Effector CD8-positive, alpha-beta T cell (primary cell): Measurements from ENCODE around the gene GNAS.
A peak's percentile ranks its signal among the peaks of the same experiment; 100 is the strongest.

Experiments used
- DNase-seq: peaks from one replicate; lab custom pipeline; 2025; lab: John Stamatoyannopoulos, UW

Gene GNAS

DNA sequence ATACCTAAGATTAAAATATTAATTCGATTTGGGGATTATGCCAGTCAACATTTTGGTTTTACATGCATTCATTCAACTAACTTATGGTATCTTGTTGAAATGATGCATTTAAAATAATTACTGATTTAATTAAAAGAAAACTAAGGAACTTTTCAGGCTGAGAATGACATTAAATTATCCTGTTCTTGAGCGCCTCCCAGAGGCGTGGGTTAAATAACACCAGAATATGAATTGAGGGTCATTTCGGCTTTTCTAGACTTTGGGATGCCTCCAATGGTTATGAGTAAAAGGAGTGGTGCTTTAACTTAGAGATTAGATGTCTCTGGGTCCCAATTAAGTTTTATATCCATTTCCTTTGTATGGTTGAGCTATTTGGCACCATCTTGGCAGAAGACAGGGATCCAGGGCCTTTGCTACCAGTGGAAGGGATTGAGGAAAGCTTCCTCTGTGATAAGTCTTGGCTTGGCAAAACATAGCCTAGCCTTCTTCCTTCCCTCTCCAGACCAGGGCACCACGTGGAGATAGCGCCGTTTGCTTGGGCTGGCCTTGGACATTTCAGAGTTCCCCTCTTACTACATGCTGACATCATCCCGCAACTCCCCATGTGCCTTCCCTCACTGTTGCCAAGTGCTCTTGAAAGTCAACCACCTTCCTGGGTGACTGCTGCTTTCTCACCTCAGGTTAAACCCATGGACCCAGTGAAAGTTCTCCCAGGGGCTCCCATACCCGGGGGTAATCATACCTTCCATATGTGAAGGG, 28.7 kb downstream of the GNAS start:
- DNase-seq = no peak

DNA sequence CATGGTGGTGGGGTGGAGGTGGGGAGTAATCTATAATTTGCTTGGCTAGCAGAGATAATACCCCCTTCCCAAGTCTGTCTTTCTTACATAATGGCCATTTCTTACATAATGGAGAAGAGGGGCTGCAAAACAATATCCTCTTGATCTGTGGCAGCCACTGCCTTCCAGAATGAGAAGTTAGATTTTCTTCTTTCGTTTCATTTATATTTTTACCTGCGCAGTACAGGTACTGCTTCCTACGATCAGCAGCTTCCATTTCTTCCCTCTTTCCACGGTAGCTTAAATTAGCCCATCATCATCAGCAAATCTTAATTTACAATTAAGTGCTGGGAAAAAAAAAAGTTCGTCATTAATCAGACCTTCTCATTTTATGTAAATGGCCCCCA, 30.2 kb downstream of the GNAS start:
- no peak for DNase-seq

DNA sequence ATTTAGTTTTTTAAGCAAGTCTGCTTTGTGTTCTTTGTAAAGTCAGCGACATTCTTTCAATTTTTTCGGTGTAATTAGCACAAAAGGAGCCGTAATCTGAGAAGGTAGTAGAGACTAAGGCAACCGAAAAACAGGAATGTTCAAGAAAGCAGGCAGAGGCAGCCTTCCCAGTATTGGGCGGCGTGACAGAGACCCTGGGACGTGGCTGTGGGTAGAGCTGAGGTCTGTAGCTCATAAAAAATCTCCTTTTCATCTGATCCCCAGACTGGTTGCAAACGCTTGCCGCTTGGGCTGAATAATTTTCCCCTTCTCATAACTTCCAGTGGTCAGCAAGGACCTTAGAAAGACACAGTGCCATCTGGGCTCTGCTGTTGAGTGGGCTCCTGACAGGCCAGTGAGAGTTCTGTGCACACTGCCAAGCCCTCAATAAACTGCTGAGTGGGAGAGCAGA, 30.8 kb downstream of the GNAS start:
- no peak for DNase-seq

- DNase-seq = no peak
These were observed 32.5 kb downstream of the GNAS start for GRCh38 chr20:58884966-58885365.

GRCh38 chr20:58886546-58886945, 34.0 kb downstream of the GNAS start:
- no peak for DNase-seq

GRCh38 chr20:58888103-58888502, 35.6 kb downstream of the GNAS start:
- no peak for DNase-seq

- DNase-seq = peak; percentile 69
These were observed 36.2 kb downstream of the GNAS start for GRCh38 chr20:58888521-58889333.

DNA sequence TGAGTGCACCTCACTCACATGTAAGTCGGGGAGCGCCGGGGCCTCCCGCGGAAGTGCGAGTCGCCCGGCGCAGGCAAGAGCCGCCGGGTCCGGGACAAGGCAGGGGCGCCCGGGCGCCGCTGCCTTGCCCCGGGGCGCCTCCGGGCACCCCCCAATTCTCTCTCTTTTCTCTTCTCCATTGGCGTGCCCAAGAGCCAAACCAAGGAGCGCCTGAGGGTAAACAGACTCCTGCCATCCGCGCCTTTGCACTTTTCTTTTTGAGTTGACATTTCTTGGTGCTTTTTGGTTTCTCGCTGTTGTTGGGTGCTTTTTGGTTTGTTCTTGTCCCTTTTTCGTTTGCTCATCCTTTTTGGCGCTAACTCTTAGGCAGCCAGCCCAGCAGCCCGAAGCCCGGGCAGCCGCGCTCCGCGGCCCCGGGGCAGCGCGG, 36.8 kb downstream of the GNAS start:
- DNase-seq = no peak

- DNase-seq = no peak
These were observed 37.4 kb downstream of the GNAS start for GRCh38 chr20:58889798-58890517.

DNA sequence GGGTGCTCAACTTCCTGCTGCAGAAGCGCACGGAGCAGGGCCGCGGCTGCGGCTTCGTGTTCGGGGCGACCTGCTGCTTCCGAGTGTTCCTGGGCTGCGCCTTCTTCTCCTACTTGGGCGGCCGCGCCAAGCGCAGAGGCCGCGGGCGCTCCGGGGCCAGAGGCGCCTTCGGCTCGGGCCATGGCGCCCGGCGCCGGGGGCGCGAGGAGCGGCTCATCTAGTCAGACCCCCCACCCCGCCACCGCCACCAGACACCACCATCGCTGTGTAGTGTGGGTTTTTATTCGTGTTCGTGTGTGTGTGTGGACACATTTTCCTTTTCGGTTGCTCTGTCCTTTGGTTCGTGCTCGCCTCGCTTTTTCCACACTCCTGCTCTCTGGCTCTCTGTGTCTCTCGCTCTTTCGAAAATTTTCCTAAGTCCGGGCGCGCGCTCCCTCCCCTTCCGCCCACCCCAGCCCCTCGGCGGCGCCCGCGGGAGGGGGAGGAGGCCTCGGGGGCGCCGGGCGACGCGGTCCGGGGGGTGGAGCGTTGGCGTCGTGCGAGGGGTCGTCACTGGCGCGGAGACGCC, 38.1 kb downstream of the GNAS start:
- DNase-seq = peak; percentile 66

DNA sequence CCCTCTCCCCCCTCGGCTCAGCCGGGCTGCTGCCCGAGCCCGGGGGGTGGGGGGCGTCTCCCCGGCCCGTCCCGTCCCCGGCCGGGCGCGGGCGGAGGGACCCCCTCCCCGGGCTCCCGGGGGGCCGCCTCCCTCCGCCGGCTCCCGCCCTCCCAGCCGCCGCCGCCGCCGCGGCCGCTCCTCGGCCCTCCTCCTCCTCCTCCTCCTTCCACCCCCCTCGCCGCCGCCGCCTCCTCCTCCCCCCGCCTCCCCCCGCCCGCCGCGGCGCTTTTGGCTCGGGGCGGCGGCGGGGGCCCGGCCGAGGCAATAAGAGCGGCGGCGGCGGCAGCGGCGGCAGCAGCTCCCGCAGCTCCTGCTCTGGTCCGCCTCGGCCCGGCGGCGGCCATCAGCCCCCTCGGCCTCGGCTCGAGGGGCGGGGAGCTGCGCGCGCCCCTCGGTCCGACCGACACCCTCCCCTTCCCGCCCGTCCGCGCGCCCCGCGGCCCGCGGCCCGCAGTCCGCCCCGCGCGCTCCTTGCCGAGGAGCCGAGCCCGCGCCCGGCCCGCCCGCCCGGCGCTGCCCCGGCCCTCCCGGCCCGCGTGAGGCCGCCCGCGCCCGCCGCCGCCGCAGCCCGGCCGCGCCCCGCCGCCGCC, 38.7 kb downstream of the GNAS start:
- DNase-seq = peak; percentile 66

GRCh38 chr20:58891718-58892140, 39.2 kb downstream of the GNAS start:
- peak; percentile 27 for DNase-seq

- DNase-seq = peak; percentile 64
These were observed 39.8 kb downstream of the GNAS start for GRCh38 chr20:58892141-58892931.

DNA sequence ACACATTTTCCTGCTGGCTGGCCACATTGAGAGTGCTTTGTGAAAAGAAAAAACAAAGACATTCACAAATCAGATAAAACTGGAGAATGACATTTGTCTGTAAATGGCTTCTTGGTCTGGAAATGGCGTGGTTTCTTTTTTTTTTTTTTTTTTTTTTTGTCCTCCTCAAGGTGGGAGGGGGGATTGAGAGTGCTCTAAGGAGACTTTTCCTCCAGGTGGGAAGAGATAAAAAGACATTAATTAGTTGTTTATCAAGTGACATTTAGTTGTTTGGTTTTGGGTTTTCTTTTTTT, 40.4 kb downstream of the GNAS start:
- no peak for DNase-seq

- DNase-seq = no peak
These were observed 41.0 kb downstream of the GNAS start for GRCh38 chr20:58893355-58894120.

GRCh38 chr20:58894652-58895447, 42.3 kb downstream of the GNAS start:
- DNase-seq = no peak

- DNase-seq = no peak
These were observed 43.1 kb downstream of the GNAS start for GRCh38 chr20:58895448-58896180.

DNA sequence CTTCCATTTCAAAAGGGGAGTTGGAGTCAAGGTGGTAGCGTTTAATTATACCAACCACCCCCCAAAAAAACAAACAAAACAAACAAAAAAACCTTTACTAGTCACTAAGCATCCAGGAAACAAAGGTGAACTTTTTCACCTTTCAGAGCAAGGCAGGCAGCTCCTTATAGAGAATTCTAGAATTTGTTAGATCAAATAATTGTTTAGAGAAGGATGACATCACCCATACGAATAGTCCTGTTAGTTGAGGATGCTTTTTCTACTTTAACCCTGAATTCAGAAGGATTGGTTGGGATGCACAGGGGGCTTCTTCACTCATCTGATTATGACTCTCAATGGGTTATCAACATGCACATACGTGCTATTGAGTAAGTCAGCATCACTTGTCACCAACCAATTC, 44.3 kb downstream of the GNAS start:
- DNase-seq = no peak

- DNase-seq = no peak
These were observed 45.0 kb downstream of the GNAS start for GRCh38 chr20:58897488-58897887.
